Astrocyte (in vitro differentiated cells and primary cell): ENCODE measurements around the gene ARHGAP1. TPM values are rescaled to one million over a fixed set of nuclear protein-coding genes. Genes with fewer than 3 reads are reported as not detected.

Experiments used
- DNase-seq: peaks from one replicate; pipeline ENCODE4 v3.0.0-alpha.2; 2010; ENCODE audit warnings: low read depth
- FAIRE-seq: peaks from 2 replicates; lab custom pipeline; 2011; peaks lifted over from hg19 to GRCh38; lab: Jason Lieb, UNC
- H2AFZ ChIP-seq: 2 replicates; pipeline ENCODE4 v1.6.0; 2012; ENCODE audit warnings: low read depth, low read length, inconsistent platforms
- H3K27ac ChIP-seq: 2 replicates; pipeline ENCODE4 v1.5.1; 2011; ENCODE audit warnings: low read depth, low read length, inconsistent platforms
- H3K27me3 ChIP-seq: 2 replicates; pipeline ENCODE4 v1.6.0; 2011; ENCODE audit warnings: low read length, inconsistent platforms; ENCODE audit not compliant: insufficient read depth
- H3K36me3 ChIP-seq: 2 replicates; pipeline ENCODE4 v1.5.1; 2011; ENCODE audit warnings: low read length, inconsistent platforms; ENCODE audit not compliant: insufficient read depth
- H3K4me1 ChIP-seq: 2 replicates; pipeline ENCODE4 v1.5.1; 2011; ENCODE audit warnings: low read length, inconsistent platforms; ENCODE audit not compliant: insufficient read depth
- H3K4me2 ChIP-seq: 2 replicates; pipeline ENCODE4 v1.6.0; 2012; ENCODE audit warnings: low read length, inconsistent platforms
- H3K4me3 ChIP-seq: 2 replicates; pipeline ENCODE4 v1.5.1; 2011; ENCODE audit warnings: low read depth, mild to moderate bottlenecking, low read length, inconsistent platforms; ENCODE audit not compliant: insufficient read depth
- H3K79me2 ChIP-seq: 2 replicates; pipeline ENCODE4 v1.6.0; 2012; ENCODE audit warnings: mild to moderate bottlenecking, low read length, inconsistent platforms; ENCODE audit not compliant: insufficient read depth
- H3K9ac ChIP-seq: 2 replicates; pipeline ENCODE4 v1.6.0; 2012; ENCODE audit warnings: mild to moderate bottlenecking, low read length, inconsistent platforms
- H3K9me3 ChIP-seq: 2 replicates; pipeline ENCODE4 v1.5.1; 2012; ENCODE audit warnings: low read depth, mild to moderate bottlenecking, low read length, inconsistent platforms; ENCODE audit not compliant: insufficient read depth
- H4K20me1 ChIP-seq: 2 replicates; pipeline ENCODE4 v1.6.0; 2012; ENCODE audit warnings: low read length, inconsistent platforms; ENCODE audit not compliant: insufficient read depth
- H3K27ac Mint-ChIP-seq: one replicate; pipeline ENCODE4 v1.8.0; 2021; ENCODE audit warnings: mild to moderate bottlenecking, mixed read lengths; ENCODE audit not compliant: unreplicated experiment
- H3K27me3 Mint-ChIP-seq: one replicate; pipeline ENCODE4 v1.8.0; 2021; ENCODE audit warnings: low read depth, mixed read lengths; ENCODE audit not compliant: unreplicated experiment
- H3K36me3 Mint-ChIP-seq: one replicate; pipeline ENCODE4 v1.8.0; 2021; ENCODE audit warnings: low read depth, mixed read lengths; ENCODE audit not compliant: unreplicated experiment
- H3K4me1 Mint-ChIP-seq: one replicate; pipeline ENCODE4 v1.8.0; 2021; ENCODE audit warnings: low read depth, mixed read lengths; ENCODE audit not compliant: unreplicated experiment
- H3K4me3 Mint-ChIP-seq: one replicate; pipeline ENCODE4 v1.8.0; 2021; ENCODE audit warnings: mild to moderate bottlenecking, moderate library complexity, mixed read lengths; ENCODE audit not compliant: unreplicated experiment
- H3K9me3 Mint-ChIP-seq: one replicate; pipeline ENCODE4 v1.8.0; 2021; ENCODE audit warnings: mild to moderate bottlenecking, mixed read lengths; ENCODE audit not compliant: unreplicated experiment
- EZH2 ChIP-seq: IDR thresholded peaks from 2 replicates; pipeline ENCODE4 v1.6.1; 2012; ENCODE audit warnings: mild to moderate bottlenecking, low read length, inconsistent platforms; ENCODE audit not compliant: insufficient read depth
- total RNA-seq: library from RNA; stranded (reverse); gene quantifications from 2 replicates; pipeline ENCODE4 v1.2.1, GENCODE V29; 2021
- TF ChIP-seq, protein P1 (sequence below): IDR thresholded peaks from 2 replicates; pipeline ENCODE4 v1.5.1; 2011; ENCODE audit warnings: low read depth, mild to moderate bottlenecking, inconsistent platforms, low read length, moderate library complexity; ENCODE audit not compliant: insufficient read depth

Gene ARHGAP1
- total RNA-seq, 1 donor from 2014 or later, result 116 TPM

DNA sequence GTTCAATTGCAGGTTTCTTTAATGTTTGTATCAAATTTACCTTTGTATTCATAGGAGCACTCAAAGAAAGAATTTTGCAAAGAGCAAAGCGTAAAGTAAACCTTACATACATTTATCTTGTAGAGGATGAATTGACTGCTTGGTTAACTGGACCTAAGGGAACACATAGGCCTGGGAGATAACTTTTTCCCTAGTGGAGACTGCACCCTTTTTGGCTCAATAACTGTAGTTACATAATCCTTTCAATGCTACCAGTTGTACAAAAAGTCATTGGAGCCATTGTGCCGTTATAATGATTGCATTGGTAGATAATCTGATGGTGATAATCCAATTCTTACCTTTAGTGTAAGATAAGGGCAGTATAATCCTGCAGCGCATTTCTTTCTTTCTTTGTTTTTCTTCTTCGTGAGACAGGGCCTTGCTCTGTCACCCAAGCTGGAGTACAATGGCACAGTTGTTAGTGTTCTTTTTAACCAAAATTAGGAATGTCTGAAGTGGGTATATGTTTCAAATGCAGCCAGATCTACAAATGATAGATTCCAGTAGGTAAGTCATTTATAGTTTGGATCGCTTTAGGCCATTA, 64.8 kb downstream of the ARHGAP1 start:
- Histone ChIP-seq H4K20me1 (peaks cover 15% of the 10 kb centered on the region), H3K27ac (no peak overlapping the region), H3K9ac (no peak overlapping the region), H3K4me2 (no peak overlapping the region), H3K79me2 (peaks cover 12% of the 10 kb centered on the region), H2AFZ (no peak overlapping the region), H3K36me3 (peaks cover 15% of the 10 kb centered on the region), H3K4me3 (no peak overlapping the region), H3K27me3 (no peaks in the 10 kb centered on the region), H3K4me1 (no peaks in the 10 kb centered on the region), H3K9me3 (no peaks in the 10 kb centered on the region)
- Mint-ChIP-seq H3K4me1 (peaks cover 5% of the 10 kb centered on the region), H3K36me3 (peaks cover 5% of the 10 kb centered on the region), H3K27ac (no peak overlapping the region), H3K9me3 (no peaks in the 10 kb centered on the region), H3K4me3 (no peak overlapping the region), H3K27me3 (no peaks in the 10 kb centered on the region)
- TF ChIP-seq, protein P1, sequence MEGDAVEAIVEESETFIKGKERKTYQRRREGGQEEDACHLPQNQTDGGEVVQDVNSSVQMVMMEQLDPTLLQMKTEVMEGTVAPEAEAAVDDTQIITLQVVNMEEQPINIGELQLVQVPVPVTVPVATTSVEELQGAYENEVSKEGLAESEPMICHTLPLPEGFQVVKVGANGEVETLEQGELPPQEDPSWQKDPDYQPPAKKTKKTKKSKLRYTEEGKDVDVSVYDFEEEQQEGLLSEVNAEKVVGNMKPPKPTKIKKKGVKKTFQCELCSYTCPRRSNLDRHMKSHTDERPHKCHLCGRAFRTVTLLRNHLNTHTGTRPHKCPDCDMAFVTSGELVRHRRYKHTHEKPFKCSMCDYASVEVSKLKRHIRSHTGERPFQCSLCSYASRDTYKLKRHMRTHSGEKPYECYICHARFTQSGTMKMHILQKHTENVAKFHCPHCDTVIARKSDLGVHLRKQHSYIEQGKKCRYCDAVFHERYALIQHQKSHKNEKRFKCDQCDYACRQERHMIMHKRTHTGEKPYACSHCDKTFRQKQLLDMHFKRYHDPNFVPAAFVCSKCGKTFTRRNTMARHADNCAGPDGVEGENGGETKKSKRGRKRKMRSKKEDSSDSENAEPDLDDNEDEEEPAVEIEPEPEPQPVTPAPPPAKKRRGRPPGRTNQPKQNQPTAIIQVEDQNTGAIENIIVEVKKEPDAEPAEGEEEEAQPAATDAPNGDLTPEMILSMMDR, result no peak
- TF ChIP-seq EZH2, result no peak
- DNase-seq, result no peak
- FAIRE-seq, result no peak

DNA sequence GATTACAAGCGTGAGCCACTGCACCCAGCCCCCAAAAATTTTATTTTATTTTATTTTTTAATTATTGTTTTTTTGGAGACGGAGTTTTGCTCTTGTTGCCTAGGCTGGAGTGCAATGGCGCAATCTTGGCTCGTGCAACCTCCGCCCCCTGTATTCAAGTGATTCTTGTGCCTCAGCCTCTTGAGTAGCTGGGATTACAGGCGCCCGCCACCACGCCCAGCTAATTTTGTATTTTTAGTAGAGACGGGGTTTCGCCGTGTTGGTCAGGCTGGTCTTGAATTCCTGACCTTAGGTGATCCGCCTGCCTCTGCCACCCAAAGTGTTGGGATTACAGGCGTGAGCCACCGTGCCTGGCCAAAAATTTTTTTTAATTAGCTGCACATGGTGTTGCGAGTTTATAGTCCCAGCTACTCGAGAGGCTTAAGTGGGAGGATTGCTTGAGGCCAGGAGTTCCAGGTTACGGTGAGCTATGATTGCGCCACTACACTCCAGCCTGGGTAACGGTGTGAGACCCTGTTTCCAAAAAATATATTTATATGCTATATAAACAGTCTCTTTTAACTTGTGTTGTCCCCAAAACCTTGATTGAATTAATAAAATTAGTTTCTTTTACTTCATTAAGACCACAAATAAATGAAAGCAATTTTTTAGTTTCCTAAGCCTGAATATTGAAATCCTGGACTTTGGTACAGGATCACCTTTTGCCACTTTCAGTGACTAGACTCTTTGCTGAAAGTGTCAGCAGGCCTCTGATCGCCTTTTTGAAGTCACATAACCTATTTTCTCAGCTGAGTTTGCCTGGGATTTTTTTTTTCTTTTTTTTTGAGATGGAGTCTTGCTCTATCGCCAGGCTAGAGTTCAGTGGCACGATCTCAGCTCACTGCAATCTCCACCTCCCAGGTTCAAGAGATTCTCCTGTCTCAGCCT, 66.9 kb downstream of the ARHGAP1 start:
- Histone ChIP-seq H3K27me3 (no peaks in the 10 kb centered on the region), H3K9me3 (no peaks in the 10 kb centered on the region), H3K4me1 (no peaks in the 10 kb centered on the region), H3K4me3 (no peak overlapping the region), H2AFZ (no peak overlapping the region), H3K27ac (no peak overlapping the region), H4K20me1 (peaks cover 16% of the 10 kb centered on the region), H3K36me3 (peaks cover 12% of the 10 kb centered on the region), H3K9ac (no peak overlapping the region), H3K4me2 (no peak overlapping the region), H3K79me2 (peaks cover 8% of the 10 kb centered on the region)
- Mint-ChIP-seq H3K27me3 (no peaks in the 10 kb centered on the region), H3K4me1 (peaks cover 2% of the 10 kb centered on the region), H3K9me3 (no peaks in the 10 kb centered on the region), H3K27ac (no peak overlapping the region), H3K36me3 (peaks cover 7% of the 10 kb centered on the region), H3K4me3 (no peak overlapping the region)
- DNase-seq, result no peak
- no peak for FAIRE-seq
- TF ChIP-seq EZH2, result no peak
- TF ChIP-seq, protein P1, result no peak

- peaks cover 2% of the 10 kb centered on the region for H3K4me1 Mint-ChIP-seq
- no peak overlapping the region for H3K4me3 Mint-ChIP-seq
- H3K9me3 ChIP-seq, result no peaks in the 10 kb centered on the region
- H3K4me2 ChIP-seq, result no peak overlapping the region
- DNase-seq, result no peak
- no peak for TF ChIP-seq EZH2
- TF ChIP-seq, protein P1, result no peak
- H3K27ac Mint-ChIP-seq, result no peak overlapping the region
- H3K36me3 ChIP-seq, result peaks cover 9% of the 10 kb centered on the region
- H3K79me2 ChIP-seq, result peaks cover 14% of the 10 kb centered on the region
- H3K9ac ChIP-seq, result no peak overlapping the region
- no peaks in the 10 kb centered on the region for H3K9me3 Mint-ChIP-seq
- H3K27me3 Mint-ChIP-seq, result no peaks in the 10 kb centered on the region
- H3K27ac ChIP-seq, result no peak overlapping the region
- H3K4me1 ChIP-seq, result no peaks in the 10 kb centered on the region
- peaks cover 20% of the 10 kb centered on the region for H4K20me1 ChIP-seq
- no peak for FAIRE-seq
- no peak overlapping the region for H2AFZ ChIP-seq
- H3K36me3 Mint-ChIP-seq, result peaks cover 7% of the 10 kb centered on the region
- no peaks in the 10 kb centered on the region for H3K27me3 ChIP-seq
- H3K4me3 ChIP-seq, result no peak overlapping the region
Measured at GRCh38 chr11:46632502-46632901, 67.9 kb downstream of the ARHGAP1 start.
